ENCODE results near the gene SPTB.

Gene SPTB

GRCh38 chr14:64732536-64733120, 147.1 kb downstream of the SPTB start:
- no peak for DNase-seq (ENCODE audit: extremely low read depth in 1 of 2, low read depth in 1 of 2)

DNA sequence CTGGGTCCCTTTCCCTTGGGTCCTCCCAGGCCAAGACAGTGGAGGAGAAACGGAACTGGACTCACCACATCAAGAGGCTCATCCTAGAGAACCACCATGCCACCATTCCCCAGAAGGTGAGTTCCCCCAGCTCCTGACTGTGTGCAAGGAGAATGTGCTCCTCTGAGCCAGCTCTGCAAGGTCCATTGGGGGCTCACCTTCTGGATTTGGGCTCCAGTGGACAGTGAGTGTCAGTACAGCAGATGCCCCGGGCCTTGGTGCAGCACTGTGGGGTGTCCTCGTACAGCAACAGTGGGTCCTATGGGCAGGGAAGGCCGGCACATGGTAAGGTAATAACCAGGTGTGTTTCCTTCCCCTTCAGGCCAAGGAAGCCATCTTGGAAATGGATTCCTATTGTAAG, 147.6 kb downstream of the SPTB start:
- no peak for DNase-seq (ENCODE audit: extremely low read depth in 1 of 2, low read depth in 1 of 2)

DNA sequence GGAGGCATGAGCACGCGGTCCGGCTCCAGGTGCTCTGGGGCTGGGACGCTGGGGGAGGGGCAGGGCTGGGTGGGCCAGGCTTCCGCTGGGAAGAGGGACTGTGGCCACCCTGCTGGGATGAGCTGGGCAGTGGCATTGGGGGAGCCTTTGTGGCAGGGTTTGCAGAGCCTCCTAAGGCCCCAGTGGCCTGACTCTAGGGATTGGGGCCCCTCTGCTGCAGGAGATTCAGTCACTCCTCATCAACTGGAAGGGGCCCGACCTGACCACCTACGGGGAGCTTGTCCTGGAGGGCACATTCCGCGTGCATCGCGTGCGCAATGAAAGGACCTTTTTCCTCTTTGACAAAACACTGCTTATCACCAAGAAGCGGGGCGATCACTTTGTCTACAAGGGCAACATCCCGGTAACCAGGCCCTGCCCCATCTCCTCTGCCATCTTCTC, 148.5 kb downstream of the SPTB start:
- DNase-seq (ENCODE audit: extremely low read depth in 1 of 2, low read depth in 1 of 2), result no peak

DNA sequence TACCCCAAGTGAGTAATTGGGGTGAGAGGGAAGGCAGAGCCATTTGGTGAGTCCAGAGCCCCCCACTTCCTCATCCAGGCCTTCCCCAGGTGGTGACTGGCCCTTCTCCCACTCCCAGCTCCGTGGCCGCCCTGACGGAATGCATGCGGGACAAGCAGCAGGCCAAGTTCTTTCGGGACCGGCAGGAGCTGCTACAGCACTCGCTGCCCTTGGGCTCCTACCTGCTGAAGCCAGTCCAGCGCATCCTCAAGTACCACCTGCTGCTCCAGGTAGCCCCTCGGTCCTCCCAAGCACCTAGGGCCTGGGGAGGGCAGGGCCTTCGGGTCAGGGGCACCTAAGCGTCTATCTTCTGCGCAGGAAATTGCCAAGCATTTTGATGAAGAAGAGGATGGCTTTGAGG, 149.0 kb downstream of the SPTB start:
- DNase-seq (ENCODE audit: extremely low read depth in 1 of 2, low read depth in 1 of 2), result no peak

DNA sequence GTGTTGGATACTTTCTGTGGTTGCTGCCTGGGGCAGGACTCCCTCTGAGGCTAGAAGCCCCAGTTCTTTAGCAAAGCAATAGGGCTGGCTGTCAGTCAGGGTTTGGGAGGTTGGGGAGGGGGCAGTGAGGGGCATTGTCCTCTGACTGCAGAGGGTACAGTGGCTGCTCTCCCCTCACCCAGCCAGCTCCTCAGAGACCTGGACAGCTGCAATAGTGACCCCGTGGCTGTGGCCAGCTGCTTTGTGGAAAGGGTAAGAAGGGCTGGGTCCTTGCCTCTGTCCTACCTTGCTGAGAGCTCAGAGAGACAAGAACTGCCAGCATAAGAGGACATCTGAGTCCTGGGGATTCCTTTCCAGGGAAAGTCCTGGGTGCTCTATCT, 149.7 kb downstream of the SPTB start:
- no peak for DNase-seq (ENCODE audit: extremely low read depth in 1 of 2, low read depth in 1 of 2)

- no peak for DNase-seq (ENCODE audit: extremely low read depth in 1 of 2, low read depth in 1 of 2)
Observed at GRCh38 chr14:64729386-64730060, 150.2 kb downstream of the SPTB start.

- DNase-seq (ENCODE audit: extremely low read depth in 1 of 2, low read depth in 1 of 2), result no peak
Observed at GRCh38 chr14:64728856-64729255, 150.9 kb downstream of the SPTB start.

DNA sequence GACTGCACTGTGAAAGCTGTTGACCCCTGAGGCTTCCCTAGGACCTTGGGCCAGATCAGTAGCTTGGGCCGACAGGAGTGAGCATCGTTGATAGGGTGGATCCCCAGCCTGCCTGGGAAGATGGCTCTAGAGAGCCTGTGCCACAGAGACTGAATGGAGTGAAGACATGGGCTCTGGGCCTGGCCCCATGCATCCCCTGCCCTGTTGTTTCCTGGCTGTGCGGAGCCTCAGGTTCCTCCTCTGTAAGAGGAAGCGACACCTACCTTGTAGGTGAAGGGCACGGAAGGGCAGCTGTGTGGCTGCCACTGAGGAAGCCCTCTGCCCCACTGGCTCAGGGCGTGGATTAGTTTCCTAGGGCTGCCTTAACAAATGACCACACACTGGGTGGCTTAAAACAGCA, 151.6 kb downstream of the SPTB start:
- no peak for DNase-seq (ENCODE audit: extremely low read depth in 1 of 2, low read depth in 1 of 2)

- DNase-seq (ENCODE audit: extremely low read depth in 1 of 2, low read depth in 1 of 2), result no peak
Observed at GRCh38 chr14:64727551-64728071, 152.1 kb downstream of the SPTB start.

DNA sequence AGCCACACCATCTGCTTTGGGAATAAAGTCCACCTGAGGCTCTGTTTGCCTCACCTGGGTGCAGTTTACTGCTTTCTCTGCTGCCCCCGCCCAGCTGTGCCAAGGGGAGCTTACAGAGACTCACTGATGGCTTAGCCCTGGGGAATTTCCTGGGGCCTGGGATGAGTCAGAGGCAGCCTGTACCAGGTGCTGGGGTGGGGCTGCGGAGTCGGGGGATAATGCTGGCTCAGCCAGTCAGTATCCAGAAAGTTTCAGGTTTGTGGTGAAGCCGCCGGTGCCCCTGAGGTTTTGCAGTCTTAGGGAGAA, 153.2 kb downstream of the SPTB start:
- no peak for DNase-seq (ENCODE audit: extremely low read depth in 1 of 2, low read depth in 1 of 2)

- DNase-seq (ENCODE audit: extremely low read depth in 1 of 2, low read depth in 1 of 2), result no peak
Observed at GRCh38 chr14:64725879-64726584, 153.7 kb downstream of the SPTB start.

- DNase-seq (ENCODE audit: extremely low read depth in 1 of 2, low read depth in 1 of 2), result no peak
Observed at GRCh38 chr14:64725261-64725815, 154.4 kb downstream of the SPTB start.

GRCh38 chr14:64724578-64724930, 155.2 kb downstream of the SPTB start:
- no peak for DNase-seq (ENCODE audit: extremely low read depth in 1 of 2, low read depth in 1 of 2)

- DNase-seq (ENCODE audit: extremely low read depth in 1 of 2, low read depth in 1 of 2), result no peak
Observed at GRCh38 chr14:64723691-64724577, 155.8 kb downstream of the SPTB start.

GRCh38 chr14:64722842-64723447, 156.8 kb downstream of the SPTB start:
- DNase-seq (ENCODE audit: extremely low read depth in 1 of 2, low read depth in 1 of 2), result no peak

GRCh38 chr14:64721899-64722298, 157.8 kb downstream of the SPTB start:
- no peak for DNase-seq (ENCODE audit: extremely low read depth in 1 of 2, low read depth in 1 of 2)

- no peak for DNase-seq (ENCODE audit: extremely low read depth in 1 of 2, low read depth in 1 of 2)
Observed at GRCh38 chr14:64721391-64721791, 158.3 kb downstream of the SPTB start.

DNA sequence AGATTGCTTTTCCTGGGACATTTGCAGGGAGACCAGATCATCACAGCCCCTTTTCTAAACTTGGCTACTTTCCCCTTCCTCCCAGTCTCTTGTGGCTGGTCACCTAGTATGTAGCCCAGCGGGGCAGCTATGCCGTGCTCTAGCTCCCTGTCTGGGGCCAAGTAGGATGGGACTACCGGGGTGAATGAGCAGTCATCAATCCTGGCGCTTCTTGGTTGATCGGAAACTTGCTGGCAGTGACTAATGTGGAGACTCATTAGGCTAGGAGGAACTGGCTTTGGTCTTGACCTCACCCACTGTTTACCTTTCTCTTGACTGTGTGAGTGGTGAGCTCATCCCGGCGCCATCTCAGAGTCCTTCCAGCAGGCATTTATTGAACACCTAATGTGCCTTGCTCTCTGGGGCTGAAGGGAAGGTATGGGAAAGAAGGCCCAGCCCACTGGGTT, 159.6 kb downstream of the SPTB start:
- DNase-seq (ENCODE audit: extremely low read depth in 1 of 2, low read depth in 1 of 2), result no peak

GRCh38 chr14:64719601-64720000, 160.1 kb downstream of the SPTB start:
- no peak for DNase-seq (ENCODE audit: extremely low read depth in 1 of 2, low read depth in 1 of 2)

GRCh38 chr14:64718762-64719161, 160.9 kb downstream of the SPTB start:
- DNase-seq (ENCODE audit: extremely low read depth in 1 of 2, low read depth in 1 of 2), result no peak

GRCh38 chr14:64717870-64718269, 161.8 kb downstream of the SPTB start:
- no peak for DNase-seq (ENCODE audit: extremely low read depth in 1 of 2, low read depth in 1 of 2)

Data from activated CD8-positive, alpha-beta memory T cell treated with anti-CD3 and anti-CD28 coated beads for 1 hour (primary cell).